GM21390 (cell line): ENCODE measurements around the gene SNX9.
"Not testable (repeated sequence)": the region's sequence is repeated elsewhere in the genome, so short reads cannot be mapped to it uniquely, and the experiment has no call there.

Experiments
- ATAC-seq: cut with Tn5 transposase; IDR thresholded peaks from one replicate; pipeline ENCODE4 v1.9.1; 2021; ENCODE audit not compliant: unreplicated experiment

SNX9 gene

GRCh38 chr6:157830354-157831017, 7.4 kb downstream of the SNX9 start:
- peak; percentile 92 for ATAC-seq

- ATAC-seq, result no peak
Measured at GRCh38 chr6:157831018-157831369, 7.9 kb downstream of the SNX9 start.

- no peak for ATAC-seq
Measured at GRCh38 chr6:157831424-157832249, 8.6 kb downstream of the SNX9 start.

GRCh38 chr6:157832250-157832967, 9.4 kb downstream of the SNX9 start:
- ATAC-seq, result no peak

- no peak for ATAC-seq
Measured at GRCh38 chr6:157834549-157834948, 11.5 kb downstream of the SNX9 start.

- no peak for ATAC-seq
Measured at GRCh38 chr6:157838718-157839430, 15.8 kb downstream of the SNX9 start.

- ATAC-seq, result no peak
Measured at GRCh38 chr6:157839606-157840005, 16.6 kb downstream of the SNX9 start.

GRCh38 chr6:157840261-157840660, 17.2 kb downstream of the SNX9 start:
- no peak for ATAC-seq

- no peak for ATAC-seq
Measured at GRCh38 chr6:157840776-157841175, 17.7 kb downstream of the SNX9 start.

GRCh38 chr6:157841211-157841840, 18.3 kb downstream of the SNX9 start:
- ATAC-seq, result peak; percentile 91

- no peak for ATAC-seq
Measured at GRCh38 chr6:157842212-157842611, 19.2 kb downstream of the SNX9 start.

- ATAC-seq, result not testable (repeated sequence)
Measured at GRCh38 chr6:157844196-157844595, 21.1 kb downstream of the SNX9 start.

GRCh38 chr6:157845493-157846259, 22.6 kb downstream of the SNX9 start:
- no peak for ATAC-seq

- ATAC-seq, result no peak
Measured at GRCh38 chr6:157847846-157848245, 24.8 kb downstream of the SNX9 start.

GRCh38 chr6:157848693-157849092, 25.6 kb downstream of the SNX9 start:
- no peak for ATAC-seq

GRCh38 chr6:157849288-157850017, 26.4 kb downstream of the SNX9 start:
- ATAC-seq, result no peak

GRCh38 chr6:157850030-157850429, 27.0 kb downstream of the SNX9 start:
- ATAC-seq, result no peak

GRCh38 chr6:157853018-157853805, 30.2 kb downstream of the SNX9 start:
- ATAC-seq, result no peak
